ENCODE results near the gene CAPN5.

- TF ChIP-seq CTCF (IDR thresholded peaks at IDR 0.05; ENCODE audit: poor library complexity) (no peak), EZH2 (IDR thresholded peaks at IDR 0.05; ENCODE audit: borderline replicate concordance) (no peak)
These were observed 2.9 kb upstream of the CAPN5 start for GRCh38 chr11:77063861-77064260.
